DLD1 (cell line): ENCODE results near the gene GABRG3.
"Not testable (repeated sequence)": the region's sequence is repeated elsewhere in the genome, so short reads cannot be mapped to it uniquely, and the experiment has no call there.

Experiments
- in situ Hi-C: cut with HindIII; loops from 2 replicates; pipeline ENCODE4 v1.10.0; 2017; ENCODE audit warnings: low sequenced_read_pairs

GABRG3 gene

DNA sequence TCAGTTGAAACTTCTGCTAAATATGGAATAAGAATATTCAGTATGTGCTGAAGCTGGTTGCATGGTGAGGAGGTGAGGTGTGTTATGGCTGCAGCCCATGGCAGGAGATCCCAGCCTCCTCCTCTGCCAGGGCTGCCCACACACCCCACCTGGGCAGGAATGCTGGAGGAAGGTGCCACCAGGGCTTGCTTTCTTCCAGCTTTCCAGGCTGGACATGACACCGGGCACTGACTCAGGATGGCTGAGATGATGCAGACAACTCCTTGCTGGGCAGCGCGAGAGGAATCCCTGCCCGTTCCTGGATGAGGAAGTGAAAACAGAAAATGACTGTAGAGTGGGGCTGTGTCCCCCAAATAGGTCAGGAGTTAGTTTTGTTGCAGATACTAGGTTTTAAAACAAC is 14.1 kb downstream of the GABRG3 start:
- in situ Hi-C loops = no loop called here

GRCh38 chr15:26996250-26996649 is 25.3 kb downstream of the GABRG3 start:
- in situ Hi-C loops = no loop called here

- in situ Hi-C loops = not testable (repeated sequence)
Measured at GRCh38 chr15:27003003-27003402, 32.0 kb downstream of the GABRG3 start.

DNA sequence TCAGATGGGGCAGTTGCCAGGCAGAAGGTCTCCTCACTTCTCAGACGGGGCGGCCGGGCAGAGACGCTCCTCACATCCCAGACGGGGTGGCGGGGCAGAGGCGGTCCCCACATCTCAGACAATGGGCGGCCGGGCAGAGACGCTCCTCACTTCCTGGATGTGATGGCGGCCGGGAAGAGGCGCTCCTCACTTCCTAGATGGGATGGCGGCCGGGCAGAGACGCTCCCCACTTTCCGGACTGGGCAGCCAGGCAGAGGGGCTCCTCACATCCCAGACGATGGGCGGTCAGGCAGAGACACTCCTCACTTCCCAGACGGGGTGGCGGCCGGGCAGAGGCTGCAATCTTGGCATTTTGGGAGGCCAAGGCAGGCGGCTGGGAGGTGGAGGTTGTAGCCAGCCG is 33.2 kb downstream of the GABRG3 start:
- in situ Hi-C loops = not testable (repeated sequence)

GRCh38 chr15:27017168-27017809 is 46.3 kb downstream of the GABRG3 start:
- in situ Hi-C loops = no loop called here

- in situ Hi-C loops = no loop called here
Measured at GRCh38 chr15:27019687-27020086, 48.7 kb downstream of the GABRG3 start.

DNA sequence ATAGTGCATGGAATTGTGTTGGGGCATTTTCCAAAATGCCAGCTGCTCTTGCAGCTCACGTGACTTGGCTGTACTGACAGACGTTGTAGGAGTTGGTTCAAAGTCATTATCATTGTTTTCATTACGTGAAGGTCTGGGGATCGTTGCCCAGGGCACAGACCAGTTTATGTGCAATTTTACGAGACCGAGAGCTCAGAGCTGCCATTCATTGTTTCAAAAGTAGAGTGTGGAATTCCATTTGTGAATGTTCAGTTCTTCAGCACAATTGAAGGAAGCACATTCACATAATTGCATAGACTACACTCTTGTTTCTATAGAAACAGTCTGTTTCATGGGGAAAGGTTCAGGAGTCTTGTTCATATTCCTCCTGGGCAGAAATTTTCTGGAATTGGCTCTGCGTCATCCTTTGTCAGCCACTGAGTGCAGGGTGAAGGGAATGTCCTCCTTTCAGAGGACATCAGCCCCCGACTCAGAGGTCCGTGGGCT is 54.5 kb downstream of the GABRG3 start:
- in situ Hi-C loops = no loop called here

DNA sequence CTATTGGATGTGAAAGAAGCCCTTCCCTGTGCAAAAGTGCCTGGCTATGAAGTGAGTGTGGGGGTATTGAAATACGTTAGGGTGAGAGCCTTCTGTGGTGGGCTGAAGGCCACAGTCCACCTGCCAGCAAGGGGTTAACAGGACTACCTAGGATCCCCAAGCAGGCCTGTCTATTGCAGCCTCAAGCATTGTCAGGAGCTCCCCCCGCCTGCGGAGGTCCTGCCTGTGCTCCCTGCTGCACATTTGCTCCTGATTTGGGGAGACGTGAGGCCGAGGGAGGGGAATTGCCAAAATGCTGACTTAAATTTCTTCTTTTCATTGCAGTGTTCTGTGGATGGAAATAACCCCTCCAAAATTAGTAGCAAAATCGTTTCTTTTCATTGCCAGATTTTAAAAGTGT is 56.2 kb downstream of the GABRG3 start:
- in situ Hi-C loops = no loop called here

DNA sequence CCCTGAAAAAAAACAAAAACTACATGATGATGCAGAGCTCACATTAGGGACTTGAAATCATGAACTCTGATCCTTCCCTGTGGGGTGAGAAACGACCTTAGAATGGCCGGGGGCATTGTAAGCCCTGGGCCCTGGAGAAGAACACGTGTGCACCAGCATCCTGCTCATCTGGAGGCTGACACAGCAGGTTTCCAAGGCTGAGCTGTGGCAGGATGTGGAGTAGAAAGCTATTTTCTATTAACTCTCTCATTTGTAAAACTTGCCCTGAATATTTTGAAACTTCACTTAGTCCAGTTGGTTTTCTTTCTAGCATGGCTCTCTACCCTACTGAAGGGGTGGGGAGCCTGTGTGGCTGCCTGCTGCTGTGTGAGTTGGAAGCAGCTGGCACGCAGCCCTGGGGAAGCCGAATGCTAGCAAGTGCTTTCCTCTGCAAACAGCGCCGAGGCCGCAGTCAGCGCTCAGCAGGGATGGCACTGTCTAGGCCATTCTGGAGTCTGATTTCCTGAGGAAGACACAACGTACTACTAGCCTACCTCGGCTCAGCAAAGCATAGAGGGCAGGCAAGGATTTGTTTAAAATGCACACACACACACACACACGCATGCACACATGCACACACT is 58.0 kb downstream of the GABRG3 start:
- in situ Hi-C loops = no loop called here

GRCh38 chr15:27036210-27036609 is 65.2 kb downstream of the GABRG3 start:
- in situ Hi-C loops = no loop called here

DNA sequence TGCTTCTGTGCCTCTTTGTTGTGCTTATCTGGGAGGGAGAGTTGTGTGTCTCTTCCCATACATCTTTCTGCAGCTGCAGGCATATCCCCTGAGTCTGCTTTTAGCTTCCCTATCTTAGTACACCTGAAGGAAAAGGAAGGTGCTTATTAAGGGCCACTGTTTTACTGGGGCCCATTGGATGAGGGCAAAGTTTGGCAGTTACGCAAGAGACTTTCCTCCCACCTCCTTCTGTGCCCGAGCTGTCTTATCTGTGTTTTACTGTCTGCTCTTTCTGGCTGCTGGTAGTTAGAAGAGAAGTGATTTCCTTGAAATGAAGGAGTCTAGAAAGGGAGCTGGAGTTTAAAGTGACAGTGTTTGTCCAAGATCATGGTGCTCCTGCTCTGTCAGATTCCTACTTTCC is 66.5 kb downstream of the GABRG3 start:
- in situ Hi-C loops = no loop called here

DNA sequence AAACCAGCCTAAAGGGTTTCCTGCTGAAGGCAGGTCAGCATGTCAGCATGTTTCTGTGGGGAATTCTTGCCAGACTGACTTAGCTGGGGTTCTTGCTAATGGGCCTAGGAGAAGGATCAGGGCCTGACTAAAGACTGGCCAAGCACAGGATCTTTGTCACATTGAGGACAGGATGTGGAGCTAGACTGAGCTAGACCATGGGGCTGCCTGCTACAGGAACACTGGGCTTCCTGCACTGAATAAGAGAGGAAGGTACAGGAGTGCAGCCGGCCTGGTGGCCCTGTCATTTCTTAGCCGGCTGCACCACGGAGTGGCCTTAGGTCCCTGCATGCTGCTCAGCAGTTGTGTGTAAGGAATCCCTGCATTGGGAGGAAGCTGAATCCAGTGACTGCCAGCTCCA is 68.2 kb downstream of the GABRG3 start:
- in situ Hi-C loops = no loop called here

- in situ Hi-C loops = no loop called here
Measured at GRCh38 chr15:27042230-27042629, 71.2 kb downstream of the GABRG3 start.

GRCh38 chr15:27042646-27043045 is 71.7 kb downstream of the GABRG3 start:
- in situ Hi-C loops = no loop called here

DNA sequence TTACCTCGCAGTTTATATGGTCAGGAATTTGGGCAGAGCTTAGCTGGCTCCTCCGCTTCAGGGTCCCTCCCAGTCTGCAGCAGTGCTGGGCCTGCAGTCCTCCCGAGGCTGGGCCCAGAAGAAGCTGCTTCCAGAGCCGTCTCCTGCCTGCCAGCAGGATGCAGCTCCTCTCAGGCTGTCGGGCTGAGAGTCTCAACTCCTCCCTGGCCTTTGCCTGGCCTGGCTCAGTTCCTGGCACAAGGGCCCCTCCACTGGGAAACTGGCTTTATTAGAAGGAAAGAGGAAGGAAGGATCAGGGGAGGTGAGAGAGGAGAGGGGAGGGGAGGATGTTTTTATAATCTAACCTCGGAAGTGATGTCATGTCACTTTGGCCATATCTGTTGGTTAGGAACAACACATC is 72.8 kb downstream of the GABRG3 start:
- in situ Hi-C loops = no loop called here

DNA sequence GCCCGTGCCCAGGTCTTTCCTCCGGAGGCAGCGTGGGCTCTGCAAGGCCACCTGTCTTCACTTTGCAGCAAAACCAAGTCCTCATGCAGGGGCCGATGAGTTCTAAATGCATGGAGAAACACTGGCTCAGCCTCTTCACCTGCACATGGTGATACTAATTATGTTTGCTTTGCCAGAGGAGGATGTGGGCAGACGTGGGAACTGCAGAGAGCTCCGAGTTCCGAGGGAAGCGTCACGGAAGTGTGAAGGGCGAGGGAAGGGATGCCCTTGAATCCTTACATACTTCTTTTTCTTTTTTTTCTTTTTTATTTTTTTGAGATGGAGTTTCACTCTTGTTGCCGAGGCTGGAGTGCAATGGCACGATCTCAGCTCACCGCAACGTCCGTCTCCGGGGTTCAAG is 74.8 kb downstream of the GABRG3 start:
- in situ Hi-C loops = no loop called here

GRCh38 chr15:27046880-27047279 is 75.9 kb downstream of the GABRG3 start:
- in situ Hi-C loops = no loop called here

DNA sequence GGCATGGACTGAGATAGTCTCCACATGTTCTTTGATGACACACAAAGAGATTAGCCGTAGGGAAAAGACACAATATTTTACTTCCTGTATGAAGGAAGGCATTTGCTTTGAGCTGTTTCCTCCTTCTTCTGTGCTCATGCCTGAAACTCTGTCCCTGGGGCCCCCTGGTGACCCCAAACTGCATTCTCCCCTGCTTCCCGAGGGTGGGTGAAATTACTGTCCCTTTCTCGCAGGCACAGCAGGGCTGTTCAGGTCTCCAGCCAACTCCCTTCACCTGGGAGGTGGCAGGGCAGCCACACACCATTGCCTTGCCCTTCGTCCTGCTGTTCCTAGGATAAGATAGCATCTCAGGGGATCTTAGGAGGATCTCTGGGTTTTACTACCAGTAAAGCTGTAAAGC is 79.2 kb downstream of the GABRG3 start:
- in situ Hi-C loops = no loop called here

GRCh38 chr15:27054426-27054825 is 83.4 kb downstream of the GABRG3 start:
- in situ Hi-C loops = no loop called here

GRCh38 chr15:27057904-27058645 is 87.1 kb downstream of the GABRG3 start:
- in situ Hi-C loops = no loop called here

DNA sequence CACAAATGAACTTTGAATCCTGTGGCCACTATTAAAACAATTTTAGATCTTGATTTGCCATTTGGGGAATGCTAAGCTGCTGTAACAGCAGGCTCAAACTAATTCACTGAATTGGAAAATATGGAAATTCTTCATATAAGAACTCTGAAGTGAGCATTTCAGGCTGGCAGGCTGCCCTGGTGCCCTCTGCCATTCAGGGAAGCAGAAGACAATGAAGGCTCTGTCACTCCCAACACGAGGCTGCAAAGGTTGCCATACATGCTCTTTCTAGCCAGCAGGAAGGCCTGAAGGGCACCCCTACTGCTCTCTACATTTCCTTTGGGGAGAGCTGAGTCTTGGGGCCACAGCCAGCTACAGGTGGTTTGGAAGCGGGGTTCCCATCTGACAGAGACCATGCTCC is 88.0 kb downstream of the GABRG3 start:
- in situ Hi-C loops = no loop called here

DNA sequence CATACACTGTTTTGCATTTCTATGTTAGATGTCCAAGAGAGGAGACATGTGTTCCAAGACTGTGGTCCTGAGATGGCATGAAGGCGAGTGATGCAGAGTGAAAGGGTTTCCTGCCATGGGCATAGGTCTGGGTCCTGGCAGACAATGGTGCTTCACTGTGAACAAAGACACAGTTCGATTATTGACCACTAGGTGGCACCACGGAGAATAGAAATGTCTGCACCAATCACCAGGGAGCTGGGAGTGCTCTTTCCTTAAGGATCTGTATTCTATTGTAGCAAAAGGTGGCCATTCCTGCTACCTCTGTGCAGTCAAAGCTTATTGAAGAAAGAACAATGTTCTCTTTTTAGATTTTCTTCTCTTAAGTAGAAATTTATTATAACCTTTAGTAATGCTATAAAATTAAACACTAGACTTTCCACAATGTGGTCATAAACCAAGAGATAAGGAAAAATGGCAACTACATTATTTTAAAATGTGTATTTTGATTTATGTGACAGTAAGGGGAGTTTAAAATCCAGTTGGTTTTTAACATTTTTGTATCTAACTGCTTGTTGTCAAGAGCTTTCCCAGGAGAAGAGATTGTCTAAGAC is 88.7 kb downstream of the GABRG3 start:
- in situ Hi-C loops = no loop called here
